Muscle layer of duodenum (tissue), 2 donors: ENCODE measurements around the gene DCTN4.
A peak's percentile ranks its signal among the peaks of the same experiment; 100 is the strongest.

Source experiments
- H3K27ac ChIP-seq: one replicate; pipeline ENCODE4 v1.7.0; 2013; ENCODE audit warnings: mild to moderate bottlenecking, low read length
- H3K27me3 ChIP-seq: one replicate; pipeline ENCODE4 v1.7.0; 2013; ENCODE audit warnings: low read depth, mild to moderate bottlenecking, control low read depth, low read length
- H3K36me3 ChIP-seq, 2 donors: one replicate each; pipeline ENCODE4 v1.7.0; 2013; ENCODE audit warnings: low read length in 2 of 2, control low read depth in 1 of 2, mild to moderate bottlenecking in 1 of 2; ENCODE audit not compliant: insufficient read depth in 2 of 2, control insufficient read depth in 1 of 2
- H3K4me1 ChIP-seq, 2 donors: one replicate each; pipeline ENCODE4 v1.7.0; 2013; ENCODE audit warnings: low read length in 2 of 2, mild to moderate bottlenecking in 2 of 2, control low read depth in 1 of 2, moderate library complexity in 1 of 2; ENCODE audit not compliant: insufficient read depth in 2 of 2, control insufficient read depth in 1 of 2
- H3K4me3 ChIP-seq, 2 donors: one replicate each; pipeline ENCODE4 v1.7.0; 2013; ENCODE audit warnings: low read length in 2 of 2, low read depth in 1 of 2, mild to moderate bottlenecking in 1 of 2
- H3K9me3 ChIP-seq, 2 donors: one replicate each; pipeline ENCODE4 v1.7.0; 2013; ENCODE audit warnings: low read length in 2 of 2, control low read depth in 1 of 2, mild to moderate bottlenecking in 1 of 2; ENCODE audit not compliant: control insufficient read depth in 1 of 2
- donor health status: healthy.

The DCTN4 gene

DNA sequence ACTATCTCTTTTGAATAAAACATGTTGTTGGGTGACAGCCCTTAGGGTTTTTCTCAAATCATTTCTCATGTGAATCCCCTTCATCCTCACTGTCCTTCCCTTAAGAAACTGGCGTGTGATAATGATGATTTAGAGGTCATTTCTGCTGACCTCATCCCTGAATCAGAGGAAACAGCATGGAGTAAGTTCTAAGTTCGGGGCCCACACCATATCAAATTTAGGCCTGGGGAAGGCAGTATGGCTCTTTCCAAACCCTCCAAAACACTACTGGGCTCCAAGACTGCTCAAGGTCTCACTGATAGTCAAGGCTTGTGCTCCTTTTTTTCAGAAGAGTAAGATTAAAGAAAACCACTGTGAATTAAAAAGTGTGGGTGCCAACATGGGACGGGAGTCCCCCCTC is 18.9 kb upstream of the DCTN4 start:
- Histone ChIP-seq H3K27ac (peak overlapping the region; percentile 94), H3K9me3 (no peaks in the 10 kb centered on the region), H3K36me3 (peaks cover 0 to 12% of the 10 kb centered on the region in 2 donors), H3K4me1 (peaks cover 19 to 22% of the 10 kb centered on the region in 2 donors), H3K27me3 (no peaks in the 10 kb centered on the region), H3K4me3 (peak overlapping the region; percentile 78 to 85)

DNA sequence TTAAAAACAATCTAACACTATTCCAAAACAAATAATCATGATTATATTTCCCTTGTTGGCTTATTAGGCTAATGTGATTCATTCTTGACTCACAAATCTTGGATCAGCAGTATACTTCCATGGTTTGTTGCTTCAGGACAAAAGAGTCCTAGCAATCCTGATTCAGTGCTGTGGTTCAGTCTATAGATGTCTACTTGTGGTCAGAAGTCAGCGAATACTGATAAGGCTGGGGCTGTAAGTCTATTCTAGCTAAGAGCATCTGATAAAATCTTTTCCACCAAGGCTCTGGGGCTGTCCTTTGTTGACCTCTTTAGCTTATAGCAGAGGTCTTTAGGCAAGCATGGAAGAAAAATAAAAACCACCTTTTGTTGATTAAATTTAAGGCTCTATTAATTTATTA is 15.3 kb upstream of the DCTN4 start:
- Histone ChIP-seq H3K27ac (no peak overlapping the region), H3K4me3 (no peak overlapping the region), H3K27me3 (no peaks in the 10 kb centered on the region), H3K4me1 (no peaks in the 10 kb centered on the region), H3K36me3 (no peaks in the 10 kb centered on the region), H3K9me3 (no peaks in the 10 kb centered on the region)

DNA sequence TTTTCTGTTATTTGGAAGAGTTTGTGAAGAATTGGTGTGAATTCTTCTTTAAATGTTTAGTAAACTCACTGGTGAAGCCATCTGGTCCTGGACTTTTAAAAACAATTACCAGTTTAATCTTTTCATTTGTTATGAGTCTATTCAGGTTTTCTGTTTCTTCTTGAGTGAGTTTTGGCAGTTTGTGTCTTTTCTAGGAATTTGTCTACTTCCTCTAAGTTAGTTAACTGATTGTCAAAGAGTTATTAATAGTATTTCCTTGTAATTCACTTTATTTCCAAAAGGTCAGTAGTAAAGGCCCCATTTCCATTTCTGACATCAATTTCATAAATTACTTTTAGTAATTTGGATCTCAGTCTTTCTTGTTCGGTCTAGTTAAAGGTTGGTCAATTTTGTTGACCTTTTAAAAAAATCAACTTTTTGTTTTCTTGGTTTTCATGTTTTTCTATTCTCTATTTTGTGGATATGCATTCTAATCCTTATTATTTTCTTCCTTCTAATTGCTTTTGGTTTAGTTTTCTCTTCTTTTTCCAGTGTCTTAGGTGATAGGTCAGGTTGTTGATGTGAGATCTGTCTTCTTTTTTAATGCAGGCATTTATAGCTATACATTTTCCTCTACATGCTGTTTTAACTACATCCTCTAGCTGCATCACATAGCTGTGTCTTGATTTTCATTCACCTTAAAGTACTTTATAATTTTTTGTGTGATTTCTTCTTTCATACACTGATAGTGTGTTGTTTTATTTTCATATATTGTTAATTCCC is 12.4 kb upstream of the DCTN4 start:
- Histone ChIP-seq H3K27ac (no peak overlapping the region), H3K4me1 (no peaks in the 10 kb centered on the region), H3K4me3 (no peak overlapping the region), H3K36me3 (no peaks in the 10 kb centered on the region), H3K9me3 (no peaks in the 10 kb centered on the region), H3K27me3 (no peaks in the 10 kb centered on the region)

DNA sequence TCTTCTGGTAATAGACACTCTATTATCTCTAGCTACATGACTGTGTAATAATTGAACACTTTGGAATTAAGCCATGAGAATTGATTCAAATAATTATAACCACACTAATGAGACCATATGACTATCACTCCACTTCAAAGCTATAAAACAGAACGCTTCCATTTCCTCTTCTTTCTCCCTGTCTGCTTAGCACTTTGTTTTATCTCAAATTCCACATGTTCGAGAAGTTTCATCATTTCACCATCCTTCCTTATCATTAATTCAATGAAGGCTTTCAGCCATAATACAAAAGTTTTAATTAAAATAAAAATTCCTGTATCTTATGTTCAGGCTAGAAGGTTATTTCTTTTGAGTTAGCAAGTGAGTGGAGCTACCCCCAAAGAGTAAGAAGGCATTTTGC is 7.4 kb upstream of the DCTN4 start:
- Histone ChIP-seq H3K27me3 (no peaks in the 10 kb centered on the region), H3K9me3 (no peaks in the 10 kb centered on the region), H3K4me1 (no peaks in the 10 kb centered on the region), H3K27ac (no peak overlapping the region), H3K4me3 (no peak overlapping the region), H3K36me3 (no peaks in the 10 kb centered on the region)

DNA sequence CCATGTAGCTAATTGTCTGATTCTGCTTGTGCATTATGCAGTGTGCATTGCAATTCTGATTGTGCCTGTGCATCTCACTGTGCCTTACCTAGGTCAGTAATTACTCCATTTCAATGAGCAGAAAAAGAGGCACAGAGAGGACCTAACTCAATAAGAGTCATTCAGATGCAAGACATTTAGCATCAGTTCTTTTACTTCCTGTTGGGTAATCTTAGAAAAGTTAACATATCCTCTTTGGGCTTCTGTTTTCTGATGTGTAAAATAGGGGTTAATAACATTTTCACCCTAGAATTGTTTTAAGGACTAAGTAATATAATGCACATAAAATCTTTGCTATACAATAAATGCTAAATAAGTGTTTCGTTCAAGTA is 7.0 kb upstream of the DCTN4 start:
- Histone ChIP-seq H3K9me3 (no peaks in the 10 kb centered on the region), H3K4me1 (no peaks in the 10 kb centered on the region), H3K27ac (peak overlapping the region; percentile 24), H3K36me3 (no peaks in the 10 kb centered on the region), H3K4me3 (no peak overlapping the region), H3K27me3 (no peaks in the 10 kb centered on the region)

DNA sequence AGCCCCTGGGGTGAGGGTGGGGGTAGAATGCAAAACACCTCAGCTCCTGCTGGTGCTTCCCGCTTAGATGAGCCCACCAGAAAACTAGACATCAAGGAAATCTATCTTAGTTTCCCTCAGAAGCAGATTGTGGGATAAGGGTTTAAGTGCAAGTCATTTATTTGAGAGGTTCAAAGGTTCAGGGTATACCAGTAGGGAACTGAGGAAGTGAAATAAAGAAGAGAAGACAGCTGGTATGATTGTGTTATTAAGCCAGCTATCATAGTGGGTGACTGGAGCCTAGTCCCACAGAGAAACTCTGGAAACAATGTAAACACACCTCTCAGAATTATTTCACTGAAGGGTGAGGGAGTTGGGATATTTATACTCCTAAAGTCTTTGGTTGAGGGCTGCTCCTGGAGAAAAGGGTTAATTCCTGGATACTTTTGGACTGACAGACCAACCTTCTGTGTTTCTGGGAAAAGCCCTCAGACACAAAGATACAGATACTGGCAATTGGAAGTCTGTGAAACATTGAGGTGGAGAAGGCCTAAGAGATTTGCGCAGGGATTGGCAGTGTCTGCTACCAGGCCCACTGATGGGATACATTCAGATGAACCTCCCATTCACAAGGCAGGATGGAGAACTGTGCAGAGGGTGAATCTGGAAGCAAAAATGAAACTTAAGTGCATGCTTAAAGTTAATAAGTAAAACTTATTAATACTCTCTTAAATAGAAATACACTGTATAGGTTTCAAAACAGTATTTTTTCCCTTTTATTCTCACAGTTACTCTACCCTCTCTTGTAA is 6.4 kb upstream of the DCTN4 start:
- Histone ChIP-seq H3K4me1 (no peaks in the 10 kb centered on the region), H3K27ac (peak overlapping the region; percentile 24), H3K4me3 (no peak overlapping the region), H3K9me3 (no peaks in the 10 kb centered on the region), H3K36me3 (no peaks in the 10 kb centered on the region), H3K27me3 (no peaks in the 10 kb centered on the region)

DNA sequence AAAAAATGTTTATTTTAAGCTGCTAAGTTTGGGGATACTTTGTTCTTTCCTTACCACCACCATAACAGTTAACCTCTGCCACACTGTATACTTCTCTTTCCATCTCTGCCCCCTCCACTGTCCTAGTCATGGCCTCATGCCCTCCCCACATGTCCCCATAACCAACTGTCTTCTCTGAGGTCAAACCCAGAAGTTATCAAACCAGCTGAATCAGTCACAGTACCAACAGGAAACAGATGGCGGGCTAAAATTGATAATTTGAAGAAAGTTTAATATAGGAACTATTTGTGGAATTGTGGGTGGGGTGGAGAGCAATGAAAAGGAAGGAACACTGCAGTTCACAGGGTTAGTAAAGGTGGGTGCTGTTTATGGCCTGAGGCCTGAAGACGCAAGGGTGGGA is 5.7 kb upstream of the DCTN4 start:
- H3K27me3 ChIP-seq: no peaks in the 10 kb centered on the region
- no peaks in the 10 kb centered on the region for H3K4me1 ChIP-seq
- no peaks in the 10 kb centered on the region for H3K9me3 ChIP-seq
- H3K4me3 ChIP-seq: no peak overlapping the region
- H3K27ac ChIP-seq: peak overlapping the region; percentile 24
- no peaks in the 10 kb centered on the region for H3K36me3 ChIP-seq

DNA sequence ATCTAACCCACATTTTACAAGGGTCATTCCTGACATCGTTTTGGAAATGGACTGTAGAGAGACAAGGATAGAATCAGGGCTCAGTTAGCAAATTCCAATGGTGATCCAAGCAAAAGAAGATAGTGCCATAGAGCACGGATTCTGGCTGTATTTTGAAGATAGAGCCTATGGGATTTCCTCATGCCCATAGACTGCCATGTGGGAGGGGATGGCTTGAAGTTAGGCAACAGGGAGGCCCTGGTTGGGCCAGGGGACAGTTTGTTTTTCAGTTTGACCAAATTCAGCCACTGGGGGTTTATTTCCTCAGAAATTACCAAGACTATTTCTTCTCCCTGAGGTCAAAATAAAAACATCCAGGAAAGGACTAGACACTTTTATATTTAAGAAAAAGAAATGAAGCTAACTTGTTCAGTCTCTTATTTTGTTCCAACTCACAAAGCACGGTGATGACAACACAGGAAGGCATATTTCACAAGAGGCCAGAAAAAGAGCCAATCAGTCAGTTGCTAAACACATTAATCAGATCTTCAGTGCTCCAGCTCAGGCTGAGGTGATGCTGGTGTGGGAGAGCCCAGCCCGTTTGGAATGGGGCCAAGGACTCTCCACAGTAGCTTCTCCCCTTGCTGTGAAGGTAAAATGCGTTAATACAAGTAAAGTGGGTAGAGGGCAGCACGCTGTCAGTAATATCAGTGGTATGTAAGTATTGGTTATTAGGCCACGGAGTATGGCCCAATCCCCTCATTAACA is 4.4 kb upstream of the DCTN4 start:
- peak overlapping the region; percentile 44 for H3K27ac ChIP-seq
- peaks cover 0 to 3% of the 10 kb centered on the region in 2 donors for H3K36me3 ChIP-seq
- no peaks in the 10 kb centered on the region for H3K27me3 ChIP-seq
- no peaks in the 10 kb centered on the region for H3K4me1 ChIP-seq
- no peak overlapping the region for H3K4me3 ChIP-seq
- no peaks in the 10 kb centered on the region for H3K9me3 ChIP-seq

DNA sequence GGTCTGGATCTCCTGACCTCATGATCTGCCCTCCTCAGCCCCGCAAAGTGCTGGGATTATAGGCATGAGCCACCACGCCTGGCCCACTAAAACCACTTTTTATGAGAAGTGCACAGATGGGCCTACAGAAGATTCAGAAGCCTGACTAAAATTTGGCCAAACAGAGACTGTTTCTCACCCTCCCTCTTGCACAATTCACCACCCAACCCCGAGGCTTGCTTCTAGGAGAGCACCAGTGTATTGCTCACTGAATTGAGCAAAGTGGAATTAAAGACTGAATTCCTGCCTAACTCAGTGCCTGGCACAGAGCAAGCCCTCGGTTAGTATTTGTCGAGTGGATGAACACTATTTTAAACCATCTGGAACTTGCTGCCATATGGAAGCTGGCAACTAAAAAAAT is 3.4 kb upstream of the DCTN4 start:
- peaks cover 3 to 7% of the 10 kb centered on the region in 2 donors for H3K4me1 ChIP-seq
- peaks cover 0 to 3% of the 10 kb centered on the region in 2 donors for H3K36me3 ChIP-seq
- H3K27me3 ChIP-seq: no peaks in the 10 kb centered on the region
- H3K4me3 ChIP-seq: no peak overlapping the region
- H3K27ac ChIP-seq: peak overlapping the region; percentile 44
- no peaks in the 10 kb centered on the region for H3K9me3 ChIP-seq

DNA sequence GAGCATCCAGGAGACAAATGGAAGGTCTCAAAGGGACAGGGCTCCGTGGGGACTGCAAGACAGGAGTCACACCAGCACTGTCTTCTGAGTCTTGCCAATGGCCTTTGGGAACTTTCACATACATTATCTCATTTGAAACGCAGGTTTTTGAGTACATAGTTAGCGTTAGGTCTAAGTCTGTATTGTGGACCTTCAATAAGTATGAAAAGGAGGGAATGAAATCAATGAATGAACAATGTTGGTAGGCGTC is 442 bp upstream of the DCTN4 start:
- peaks cover 5 to 14% of the 10 kb centered on the region in 2 donors for H3K4me1 ChIP-seq
- peaks cover 8 to 15% of the 10 kb centered on the region in 2 donors for H3K36me3 ChIP-seq

DNA sequence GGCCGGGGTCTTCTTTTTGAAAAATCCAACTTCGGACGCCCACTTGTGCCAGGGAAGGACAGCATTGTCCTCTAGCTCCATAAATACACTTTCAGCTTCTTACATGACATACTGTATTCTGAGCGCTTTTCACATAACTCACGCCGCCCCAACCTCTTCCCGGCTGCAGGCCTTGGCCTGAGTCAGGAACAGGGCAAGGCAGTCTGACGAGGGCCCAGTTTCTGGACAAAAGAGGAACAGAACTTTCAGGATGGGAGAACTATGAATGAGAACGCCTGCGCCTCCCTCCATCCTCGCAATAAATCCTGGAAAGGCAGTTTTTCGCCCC is 650 bp downstream of the DCTN4 start:
- H3K27ac ChIP-seq: peak overlapping the region; percentile 99
- H3K4me3 ChIP-seq: peak overlapping the region; percentile 77 to 84
- no peaks in the 10 kb centered on the region for H3K27me3 ChIP-seq
- H3K9me3 ChIP-seq: no peaks in the 10 kb centered on the region
- H3K4me1 ChIP-seq: peaks cover 5 to 14% of the 10 kb centered on the region in 2 donors
- H3K36me3 ChIP-seq: peaks cover 17 to 24% of the 10 kb centered on the region in 2 donors

More for the DNA sequence above, 442 bp upstream of the DCTN4 start:
- Histone ChIP-seq H3K4me3 (peak overlapping the region; percentile 77 to 84), H3K27ac (peak overlapping the region; percentile 99), H3K27me3 (no peaks in the 10 kb centered on the region), H3K9me3 (no peaks in the 10 kb centered on the region)
